Panc1 (cell line): ENCODE measurements around the gene CFAP210. TPM values are rescaled to one million over a fixed set of nuclear protein-coding genes. Genes with fewer than 3 reads are reported as not detected.
"Not testable (repeated sequence)": the region's sequence is repeated elsewhere in the genome, so short reads cannot be mapped to it uniquely, and the experiment has no call there.

Experiments used
- ATAC-seq: fragments of 200-7000 bp; cut with Tn5 transposase; 2 replicates; pipeline ENCODE4 v1.9.1; 2020; ENCODE audit warnings: mild to moderate bottlenecking, moderate library complexity
- BruUV-seq: library from RNA; stranded (reverse); fragments of 400-500 nt; replicated peaks from 2 replicates; lab custom pipeline; 2021; lab: Mats Ljungman, UMichigan
- CTCF ChIA-PET: fragments of 300-600 bp; sonication (Branson Sonifier 250); formaldehyde crosslinking; loops from one replicate; lab custom pipeline; 2022; ENCODE audit warnings: antibody characterized with exemption; lab: Charles Lee
- POLR2A ChIA-PET: fragments of 300-600 bp; sonication (Branson Sonifier 250); formaldehyde crosslinking; loops from one replicate; lab custom pipeline; 2022; ENCODE audit warnings: antibody characterized with exemption; lab: Charles Lee
- DNase-seq: peaks from one replicate; pipeline ENCODE4 v3.0.0-alpha.2; 2010; ENCODE audit warnings: low read depth, low spot score
- H3K27ac ChIP-seq: 2 replicates; pipeline ENCODE4 v1.5.1; 2011; ENCODE audit warnings: mild to moderate bottlenecking, low read length, inconsistent platforms
- H3K27me3 ChIP-seq: fragments of 200-500 bp; sonication (Bioruptor generic); 2 replicates; pipeline ENCODE4 v1.6.0; 2014; ENCODE audit warnings: low read length, inconsistent platforms; ENCODE audit not compliant: control insufficient read depth, insufficient read depth
- H3K36me3 ChIP-seq: fragments of 200-500 bp; sonication (Bioruptor generic); 2 replicates; pipeline ENCODE4 v1.5.1; 2014; ENCODE audit warnings: inconsistent platforms, mild to moderate bottlenecking, low read length, moderate library complexity; ENCODE audit not compliant: control insufficient read depth, insufficient read depth
- H3K4me1 ChIP-seq: 2 replicates; pipeline ENCODE4 v1.5.1; 2011; ENCODE audit warnings: inconsistent platforms, mild to moderate bottlenecking, low read length, moderate library complexity; ENCODE audit not compliant: control insufficient read depth, insufficient read depth
- H3K4me3 ChIP-seq, 2 experiments: 2 replicates each; pipeline ENCODE4 v1.5.1; 2011 to 2012; ENCODE audit warnings: low read depth in 2 of 2, low read length in 2 of 2, mild to moderate bottlenecking in 2 of 2, inconsistent platforms in 1 of 2, moderate library complexity in 1 of 2
- H3K9me3 ChIP-seq: fragments of 200-500 bp; sonication (Bioruptor generic); 2 replicates; pipeline ENCODE4 v1.5.1; 2014; ENCODE audit warnings: low read depth, mild to moderate bottlenecking, inconsistent platforms, low read length, moderate library complexity; ENCODE audit not compliant: control insufficient read depth, insufficient read depth
- POLR2AphosphoS5 ChIP-seq: IDR thresholded peaks from 2 replicates; pipeline ENCODE4 v1.6.1; 2012; ENCODE audit warnings: mild to moderate bottlenecking, low read depth, low read length, moderate library complexity
- REST ChIP-seq, 2 experiments: IDR thresholded peaks; 2 replicates each; pipeline ENCODE4 v1.6.1; 2011 to 2012; ENCODE audit warnings: low read depth in 2 of 2, control low read depth in 1 of 2, low read length in 1 of 2, mild to moderate bottlenecking in 1 of 2, moderate library complexity in 1 of 2; ENCODE audit not compliant: insufficient read depth in 1 of 2
- SIN3A ChIP-seq: IDR thresholded peaks from 2 replicates; pipeline ENCODE4 v1.6.1; 2012; ENCODE audit warnings: low read depth, mild to moderate bottlenecking, low read length, moderate library complexity, borderline replicate concordance; ENCODE audit not compliant: insufficient read depth
- TCF7L2 ChIP-seq: IDR thresholded peaks from 2 replicates; pipeline ENCODE4 v1.6.1; 2011; ENCODE audit warnings: mild to moderate bottlenecking, low read depth, low read length, inconsistent platforms
- in situ Hi-C: cut with HindIII; loops from 2 replicates; pipeline ENCODE4 v1.10.0; 2016; ENCODE audit warnings: low sequenced_read_pairs, low pct_unique_long_range_greater_than_20kb
- intact Hi-C: fragments of 100-400 bp; cut with micrococcal nuclease; formaldehyde crosslinking; loops from one replicate; pipeline ENCODE4 v1.10.0; 2022; ENCODE audit not compliant: unreplicated experiment
- total RNA-seq: library from RNA; stranded (reverse); gene quantifications from one replicate; pipeline ENCODE4 v1.2.1, GENCODE V29; 2021; ENCODE audit not compliant: unreplicated experiment
- TF ChIP-seq, protein P1 (sequence below): fragments of 450-650 bp; IDR thresholded peaks from 2 replicates; pipeline ENCODE4 v1.5.1; 2017; ENCODE audit warnings: mild to moderate bottlenecking

CFAP210 gene
- total RNA-seq, 1 experiment from 2014 or later = 0.23 TPM

DNA sequence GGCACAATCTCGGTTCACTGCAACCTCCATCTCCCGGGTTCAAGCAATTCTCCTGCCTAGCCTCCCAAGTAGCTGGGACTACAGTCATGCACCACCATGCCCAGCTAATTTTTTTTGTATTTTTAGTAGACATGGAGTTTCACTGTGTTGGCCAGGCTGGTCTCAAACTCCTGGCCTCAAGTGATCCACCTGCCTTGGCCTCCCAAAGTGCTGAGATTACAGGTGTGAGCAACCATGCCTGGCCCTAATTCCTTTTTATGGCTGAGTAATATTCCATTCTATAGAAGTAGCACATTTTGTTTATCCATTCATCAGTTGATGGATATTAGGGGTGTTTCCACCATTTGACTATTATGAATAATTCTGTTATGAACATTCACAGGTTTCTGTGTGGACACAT, 9.5 kb downstream of the CFAP210 start:
- ATAC-seq, POLR2A ChIA-PET, H3K4me3 ChIP-seq, intact Hi-C loops, DNase-seq, H3K36me3 ChIP-seq, H3K27ac ChIP-seq, BruUV-seq, H3K9me3 ChIP-seq, H3K27me3 ChIP-seq, CTCF ChIA-PET, H3K4me1 ChIP-seq, in situ Hi-C loops: not testable (repeated sequence)

- no peaks in the 10 kb centered on the region for H3K4me1 ChIP-seq
- H3K27ac ChIP-seq = no peak overlapping the region
- no peaks in the 10 kb centered on the region for H3K36me3 ChIP-seq
- CTCF ChIA-PET = no interaction called here
- ATAC-seq = no peak
- no peak for DNase-seq
- POLR2A ChIA-PET = interaction anchor here (1.0 kb wide), 1 partner anchor 163 kb away, joined by 3 read pairs; no protein-coding TSS in a partner anchor
- TF ChIP-seq, protein P1, sequence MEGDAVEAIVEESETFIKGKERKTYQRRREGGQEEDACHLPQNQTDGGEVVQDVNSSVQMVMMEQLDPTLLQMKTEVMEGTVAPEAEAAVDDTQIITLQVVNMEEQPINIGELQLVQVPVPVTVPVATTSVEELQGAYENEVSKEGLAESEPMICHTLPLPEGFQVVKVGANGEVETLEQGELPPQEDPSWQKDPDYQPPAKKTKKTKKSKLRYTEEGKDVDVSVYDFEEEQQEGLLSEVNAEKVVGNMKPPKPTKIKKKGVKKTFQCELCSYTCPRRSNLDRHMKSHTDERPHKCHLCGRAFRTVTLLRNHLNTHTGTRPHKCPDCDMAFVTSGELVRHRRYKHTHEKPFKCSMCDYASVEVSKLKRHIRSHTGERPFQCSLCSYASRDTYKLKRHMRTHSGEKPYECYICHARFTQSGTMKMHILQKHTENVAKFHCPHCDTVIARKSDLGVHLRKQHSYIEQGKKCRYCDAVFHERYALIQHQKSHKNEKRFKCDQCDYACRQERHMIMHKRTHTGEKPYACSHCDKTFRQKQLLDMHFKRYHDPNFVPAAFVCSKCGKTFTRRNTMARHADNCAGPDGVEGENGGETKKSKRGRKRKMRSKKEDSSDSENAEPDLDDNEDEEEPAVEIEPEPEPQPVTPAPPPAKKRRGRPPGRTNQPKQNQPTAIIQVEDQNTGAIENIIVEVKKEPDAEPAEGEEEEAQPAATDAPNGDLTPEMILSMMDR = no peak
- TF ChIP-seq TCF7L2 (no peak), POLR2AphosphoS5 (no peak), SIN3A (no peak), REST (IDR thresholded peaks at IDR 0.05; ENCODE audit: insufficient read depth in 1 of 2, low read depth in 2 of 2, low read length in 1 of 2) (no peak)
- in situ Hi-C loops = no loop called here
- intact Hi-C loops = no loop called here
- no peaks in the 10 kb centered on the region for H3K27me3 ChIP-seq
- no TSS peak for BruUV-seq
- H3K9me3 ChIP-seq = peaks cover 3% of the 10 kb centered on the region; the same call in 1 of the 2 replicates
- no peak overlapping the region for H3K4me3 ChIP-seq
Measured at GRCh38 chr2:169684135-169684565, 10.1 kb downstream of the CFAP210 start.

DNA sequence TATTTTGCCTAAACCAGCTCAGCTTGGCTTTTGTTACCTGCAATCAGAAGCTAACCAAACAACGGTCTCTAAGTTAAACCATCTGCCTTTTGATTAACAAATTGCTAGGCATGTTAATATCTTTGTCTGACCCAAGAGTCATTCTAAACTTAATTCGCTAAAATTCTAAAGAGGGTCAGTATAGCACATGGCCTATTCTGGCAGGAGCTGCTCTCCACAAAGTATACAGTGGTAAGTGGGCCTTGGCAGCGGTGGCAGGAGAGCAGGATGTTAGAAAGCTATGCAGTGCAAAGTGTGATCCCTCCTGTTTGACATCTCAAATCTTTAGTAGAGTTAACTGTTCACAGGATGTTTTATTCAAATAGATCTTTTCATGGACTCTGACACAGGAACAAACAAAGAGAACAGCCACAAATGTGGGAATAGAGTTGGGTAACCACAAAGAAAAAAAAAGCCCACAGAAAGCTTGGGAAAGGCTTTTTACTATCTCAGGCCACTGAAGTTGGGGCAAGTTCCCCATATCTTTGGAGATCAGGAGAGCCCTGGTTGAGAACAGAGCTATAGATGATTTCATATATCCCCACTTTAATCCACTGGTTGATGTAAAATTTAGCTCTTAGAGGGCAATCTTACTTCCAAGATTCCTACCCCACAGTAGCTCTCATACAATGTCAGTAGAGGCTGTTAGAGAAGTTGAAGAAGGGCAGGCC, 10.6 kb downstream of the CFAP210 start:
- in situ Hi-C loops = no loop called here
- ChIA-PET POLR2A (interaction anchor here (1.0 kb wide), 1 partner anchor 162 kb away, joined by 3 read pairs; no protein-coding TSS in a partner anchor), CTCF (no interaction called here)
- Histone ChIP-seq H3K27me3 (no peaks in the 10 kb centered on the region), H3K27ac (no peak overlapping the region), H3K4me1 (no peaks in the 10 kb centered on the region), H3K9me3 (peaks cover 3% of the 10 kb centered on the region; the same call in 1 of the 2 replicates), H3K4me3 (no peak overlapping the region), H3K36me3 (no peaks in the 10 kb centered on the region)
- intact Hi-C loops = no loop called here
- TF ChIP-seq SIN3A = no peak
- no peak for TF ChIP-seq REST (IDR thresholded peaks at IDR 0.05; ENCODE audit: insufficient read depth in 1 of 2, low read depth in 2 of 2, low read length in 1 of 2)
- no peak for TF ChIP-seq TCF7L2
- TF ChIP-seq, protein P1 = no peak
- no peak for TF ChIP-seq POLR2AphosphoS5
- BruUV-seq = no TSS peak
- ATAC-seq = no peak
- DNase-seq = no peak
